Uterus (tissue), 2 donors: Measurements from ENCODE around the gene CC2D2A.

Experiments used
- POLR2A ChIP-seq, 2 donors: fragments of 450-650 bp; IDR thresholded peaks; one replicate each; pipeline ENCODE4 v1.6.1; 2016; ENCODE audit warnings: antibody characterized with exemption in 2 of 2, mild to moderate bottlenecking in 1 of 2, moderate library complexity in 1 of 2
- TF ChIP-seq, protein P1 (sequence below), 4 experiments: fragments of 200-600 bp in 2 of 4; fragments of 450-650 bp in 2 of 4; sonication (generic) in 2 of 4; IDR thresholded peaks; one replicate each; pipeline ENCODE4 v1.5.1; 2016 to 2019; ENCODE audit warnings: antibody characterized with exemption in 4 of 4, mild to moderate bottlenecking in 2 of 4, moderate library complexity in 1 of 4

DNA sequence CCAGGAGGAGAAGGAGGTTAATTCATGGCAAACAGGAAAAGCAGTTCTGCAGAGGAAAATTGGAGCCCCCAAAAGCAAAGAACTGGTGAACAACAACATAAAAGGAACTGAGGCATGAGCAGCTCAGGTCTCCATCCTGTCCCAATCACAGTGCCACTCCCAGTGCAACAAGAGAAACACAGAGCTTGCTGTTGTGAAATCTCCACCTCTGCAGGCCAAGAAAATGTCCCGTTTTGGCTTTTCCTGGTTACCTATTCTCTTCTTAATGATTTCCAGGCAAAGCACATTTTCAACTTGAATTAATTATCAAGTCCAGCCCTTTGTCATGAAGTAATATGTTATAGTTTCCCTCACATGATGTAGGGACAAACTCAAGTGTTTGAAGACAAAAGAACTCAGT, 41.1 kb upstream of the CC2D2A start:
- TF ChIP-seq, protein P1, sequence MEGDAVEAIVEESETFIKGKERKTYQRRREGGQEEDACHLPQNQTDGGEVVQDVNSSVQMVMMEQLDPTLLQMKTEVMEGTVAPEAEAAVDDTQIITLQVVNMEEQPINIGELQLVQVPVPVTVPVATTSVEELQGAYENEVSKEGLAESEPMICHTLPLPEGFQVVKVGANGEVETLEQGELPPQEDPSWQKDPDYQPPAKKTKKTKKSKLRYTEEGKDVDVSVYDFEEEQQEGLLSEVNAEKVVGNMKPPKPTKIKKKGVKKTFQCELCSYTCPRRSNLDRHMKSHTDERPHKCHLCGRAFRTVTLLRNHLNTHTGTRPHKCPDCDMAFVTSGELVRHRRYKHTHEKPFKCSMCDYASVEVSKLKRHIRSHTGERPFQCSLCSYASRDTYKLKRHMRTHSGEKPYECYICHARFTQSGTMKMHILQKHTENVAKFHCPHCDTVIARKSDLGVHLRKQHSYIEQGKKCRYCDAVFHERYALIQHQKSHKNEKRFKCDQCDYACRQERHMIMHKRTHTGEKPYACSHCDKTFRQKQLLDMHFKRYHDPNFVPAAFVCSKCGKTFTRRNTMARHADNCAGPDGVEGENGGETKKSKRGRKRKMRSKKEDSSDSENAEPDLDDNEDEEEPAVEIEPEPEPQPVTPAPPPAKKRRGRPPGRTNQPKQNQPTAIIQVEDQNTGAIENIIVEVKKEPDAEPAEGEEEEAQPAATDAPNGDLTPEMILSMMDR (IDR thresholded peaks at IDR 0.05): no peak
- no peak for TF ChIP-seq POLR2A (IDR thresholded peaks at IDR 0.05)
